A673 (cell line): ENCODE measurements around the gene STARD9. TPM values are rescaled to one million over a fixed set of nuclear protein-coding genes. Genes with fewer than 3 reads are reported as not detected.

Experiments used
- BruUV-seq: library from RNA; stranded (reverse); fragments of 400-500 nt; replicated peaks from 2 replicates; lab custom pipeline; 2021; lab: Mats Ljungman, UMichigan
- CTCF ChIA-PET: fragments of 300-600 bp; sonication (Branson Sonifier 250); formaldehyde crosslinking; loops from one replicate; lab custom pipeline; 2022; ENCODE audit warnings: antibody characterized with exemption; lab: Charles Lee
- POLR2A ChIA-PET: fragments of 300-600 bp; sonication (Branson Sonifier 250); formaldehyde crosslinking; loops from one replicate; lab custom pipeline; 2022; ENCODE audit warnings: antibody characterized with exemption; ENCODE audit not compliant: low non-redundant PET; lab: Charles Lee
- DNase-seq: peaks from one replicate; pipeline ENCODE4 v3.0.0-alpha.2; 2015; ENCODE audit warnings: low spot score
- H3K27ac ChIP-seq: fragments of 200-600 bp; sonication (generic); 2 replicates; pipeline ENCODE4 v1.5.1; 2016; ENCODE audit warnings: mixed run types, low read depth, mild to moderate bottlenecking, mixed read lengths, antibody characterized with exemption, low read length; ENCODE audit not compliant: poor library complexity, severe bottlenecking
- H3K27me3 ChIP-seq: fragments of 200-600 bp; sonication (generic); replicated peaks from 2 replicates; pipeline ENCODE4 v1.6.1; 2017; ENCODE audit warnings: mixed run types, low read depth, mild to moderate bottlenecking, mixed read lengths, antibody characterized with exemption, low read length; ENCODE audit not compliant: insufficient read depth, poor library complexity
- H3K36me3 ChIP-seq: fragments of 200-600 bp; sonication (generic); 2 replicates; pipeline ENCODE4 v1.6.1; 2016; ENCODE audit warnings: mixed run types, mild to moderate bottlenecking, mixed read lengths, antibody characterized with exemption, low read length; ENCODE audit not compliant: insufficient read depth, poor library complexity, severe bottlenecking
- H3K4me1 ChIP-seq: fragments of 200-600 bp; sonication (generic); 2 replicates; pipeline ENCODE4 v1.6.1; 2017; ENCODE audit warnings: mixed run types, mild to moderate bottlenecking, mixed read lengths, antibody characterized with exemption, low read length; ENCODE audit not compliant: insufficient read depth, poor library complexity, severe bottlenecking
- H3K4me3 ChIP-seq: fragments of 200-600 bp; sonication (generic); 2 replicates; pipeline ENCODE4 v1.5.1; 2016; ENCODE audit warnings: low read depth, mixed run types, mild to moderate bottlenecking, mixed read lengths, low read length; ENCODE audit not compliant: poor library complexity, severe bottlenecking
- H3K9me3 ChIP-seq: fragments of 200-600 bp; sonication (generic); 2 replicates; pipeline ENCODE4 v1.6.1; 2016; ENCODE audit warnings: mixed run types, low read depth, mild to moderate bottlenecking, mixed read lengths, antibody characterized with exemption, low read length; ENCODE audit not compliant: poor library complexity, severe bottlenecking
- EZH2 ChIP-seq: fragments of 200-600 bp; sonication (generic); IDR thresholded peaks from 2 replicates; pipeline ENCODE4 v1.6.1; 2017; ENCODE audit warnings: borderline replicate concordance, low read depth, mild to moderate bottlenecking, mixed read lengths, antibody characterized with exemption, low read length; ENCODE audit not compliant: poor library complexity, severe bottlenecking
- intact Hi-C: fragments of 100-400 bp; cut with micrococcal nuclease; formaldehyde crosslinking; loops from one replicate; pipeline ENCODE4 v1.10.0; 2022; ENCODE audit not compliant: unreplicated experiment
- total RNA-seq: library from RNA; stranded (reverse); gene quantifications from 2 replicates; pipeline ENCODE4 v1.2.3, GENCODE V29; 2021
- TF ChIP-seq, protein P1 (sequence below): fragments of 300-800, 200-600 bp; sonication (generic); conservative IDR thresholded peaks from 2 replicates; pipeline ENCODE4 v1.5.1; 2017; ENCODE audit warnings: low read depth, mild to moderate bottlenecking, antibody characterized with exemption, low read length, moderate library complexity, mixed read lengths

The STARD9 gene
- total RNA-seq, 1 experiment from 2014 or later = 12.0 TPM

DNA sequence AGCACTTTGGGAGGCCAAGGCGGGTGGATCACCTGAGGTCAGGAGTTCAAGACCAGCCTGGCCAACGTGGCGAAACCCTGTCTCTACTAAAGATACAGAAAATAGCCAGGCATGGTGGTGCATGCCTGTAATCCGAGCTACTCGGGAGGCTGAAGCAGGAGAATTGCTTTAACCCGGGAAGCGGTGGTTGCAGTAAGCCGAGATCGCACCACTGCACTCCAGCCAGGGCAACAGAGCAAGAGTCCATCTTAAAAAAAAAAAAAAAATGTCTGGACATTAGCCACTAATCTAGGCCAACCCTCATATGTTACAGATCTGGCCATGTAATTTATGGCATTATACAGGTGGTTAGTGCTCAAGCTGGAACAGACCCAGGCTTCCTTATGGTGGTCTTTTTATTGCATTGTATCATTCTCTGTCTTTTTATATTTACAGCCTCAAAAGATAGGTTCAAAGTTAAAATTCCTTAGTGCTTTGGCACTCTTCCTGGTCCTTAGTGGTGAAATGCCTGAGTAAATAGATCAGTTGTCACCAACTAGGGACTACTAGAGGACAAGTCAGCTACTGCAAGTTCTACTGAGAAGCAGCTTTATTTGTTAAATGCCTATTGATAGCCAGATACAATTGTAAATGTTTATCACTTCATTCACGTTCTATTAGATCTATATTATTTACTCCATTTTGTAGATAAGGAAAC, 16.0 kb downstream of the STARD9 start:
- H3K4me1 ChIP-seq = peaks cover 6% of the 10 kb centered on the region
- H3K9me3 ChIP-seq = no peaks in the 10 kb centered on the region
- ChIA-PET POLR2A (interaction anchor here (0.5 to 0.6 kb wide), 2 partner anchors 16 to 81 kb away, joined by 3 to 8 read pairs; partner anchors contain the start of gene STARD9), CTCF (interaction anchor here (0.8 to 1.0 kb wide), 2 partner anchors 9 to 16 kb away, joined by 3 read pairs; partner anchors contain the start of gene STARD9)
- no TSS peak for BruUV-seq
- peaks cover 6% of the 10 kb centered on the region for H3K36me3 ChIP-seq
- TF ChIP-seq EZH2 = no peak
- TF ChIP-seq, protein P1, sequence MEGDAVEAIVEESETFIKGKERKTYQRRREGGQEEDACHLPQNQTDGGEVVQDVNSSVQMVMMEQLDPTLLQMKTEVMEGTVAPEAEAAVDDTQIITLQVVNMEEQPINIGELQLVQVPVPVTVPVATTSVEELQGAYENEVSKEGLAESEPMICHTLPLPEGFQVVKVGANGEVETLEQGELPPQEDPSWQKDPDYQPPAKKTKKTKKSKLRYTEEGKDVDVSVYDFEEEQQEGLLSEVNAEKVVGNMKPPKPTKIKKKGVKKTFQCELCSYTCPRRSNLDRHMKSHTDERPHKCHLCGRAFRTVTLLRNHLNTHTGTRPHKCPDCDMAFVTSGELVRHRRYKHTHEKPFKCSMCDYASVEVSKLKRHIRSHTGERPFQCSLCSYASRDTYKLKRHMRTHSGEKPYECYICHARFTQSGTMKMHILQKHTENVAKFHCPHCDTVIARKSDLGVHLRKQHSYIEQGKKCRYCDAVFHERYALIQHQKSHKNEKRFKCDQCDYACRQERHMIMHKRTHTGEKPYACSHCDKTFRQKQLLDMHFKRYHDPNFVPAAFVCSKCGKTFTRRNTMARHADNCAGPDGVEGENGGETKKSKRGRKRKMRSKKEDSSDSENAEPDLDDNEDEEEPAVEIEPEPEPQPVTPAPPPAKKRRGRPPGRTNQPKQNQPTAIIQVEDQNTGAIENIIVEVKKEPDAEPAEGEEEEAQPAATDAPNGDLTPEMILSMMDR = peak; percentile 56
- peak; percentile 49 for DNase-seq
- H3K4me3 ChIP-seq = no peak overlapping the region
- no peak overlapping the region for H3K27ac ChIP-seq
- H3K27me3 ChIP-seq = no peaks in the 10 kb centered on the region
- intact Hi-C loops = no loop called here

DNA sequence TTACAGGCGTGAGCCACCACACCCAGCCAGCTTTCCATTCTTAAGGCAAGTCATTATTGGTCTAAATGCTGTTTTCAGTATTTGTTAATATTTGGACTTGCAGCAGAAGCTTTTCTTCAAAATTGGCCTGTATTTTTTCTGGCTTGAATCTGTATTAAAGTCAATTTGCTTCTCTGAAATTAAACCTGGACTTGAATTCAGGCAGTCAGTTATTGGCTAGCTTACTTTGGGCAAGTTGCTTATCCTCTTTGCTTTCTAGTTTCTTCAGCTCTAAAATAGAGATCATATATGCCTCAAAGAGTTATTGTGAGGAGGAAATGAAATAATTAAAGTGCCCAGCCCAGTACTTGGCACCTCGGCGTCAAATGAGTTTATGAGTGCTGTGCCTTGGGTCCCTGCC, 17.3 kb downstream of the STARD9 start:
- Histone ChIP-seq H3K4me1 (peaks cover 6% of the 10 kb centered on the region), H3K36me3 (peaks cover 3% of the 10 kb centered on the region), H3K27me3 (no peaks in the 10 kb centered on the region), H3K27ac (no peak overlapping the region), H3K9me3 (no peaks in the 10 kb centered on the region), H3K4me3 (no peak overlapping the region)
- TF ChIP-seq EZH2 = no peak
- TF ChIP-seq, protein P1 = no peak
- DNase-seq = no peak
- CTCF ChIA-PET = interaction anchor here (0.6 kb wide), 1 partner anchor 27 kb away, joined by 3 read pairs; no protein-coding TSS in a partner anchor
- intact Hi-C loops = no loop called here
- no TSS peak for BruUV-seq
- POLR2A ChIA-PET = no interaction called here

DNA sequence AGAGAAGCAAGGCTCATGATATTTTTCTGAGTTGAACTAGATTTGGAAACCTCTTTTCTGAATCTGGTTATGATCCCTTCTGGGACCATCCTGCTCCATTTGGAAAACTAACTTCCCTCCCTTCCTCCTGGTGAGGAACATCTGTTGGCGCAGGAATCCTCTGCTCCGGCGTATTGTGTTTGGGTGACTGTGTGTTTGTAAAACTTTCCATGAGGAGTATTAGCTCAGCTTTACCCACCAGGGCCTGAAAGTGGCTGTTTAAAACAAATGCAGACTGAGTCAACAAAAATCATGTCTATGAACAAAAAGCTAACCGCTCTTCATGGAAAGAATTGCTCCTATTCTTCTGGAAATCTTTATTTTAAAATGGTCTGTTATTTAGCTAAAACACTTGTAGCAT, 17.7 kb downstream of the STARD9 start:
- Histone ChIP-seq H3K4me1 (peaks cover 6% of the 10 kb centered on the region), H3K27me3 (no peaks in the 10 kb centered on the region), H3K27ac (no peak overlapping the region), H3K9me3 (no peaks in the 10 kb centered on the region), H3K36me3 (peaks cover 3% of the 10 kb centered on the region), H3K4me3 (no peak overlapping the region)
- POLR2A ChIA-PET = interaction anchor here (0.7 kb wide), 1 partner anchor 215 kb away, joined by 7 read pairs; no protein-coding TSS in a partner anchor
- intact Hi-C loops = no loop called here
- DNase-seq = no peak
- TF ChIP-seq, protein P1 = no peak
- no peak for TF ChIP-seq EZH2
- no TSS peak for BruUV-seq
- CTCF ChIA-PET = interaction anchor here (0.6 kb wide), 1 partner anchor 27 kb away, joined by 3 read pairs; no protein-coding TSS in a partner anchor
